K562 (cell line): ENCODE results near the gene ZNF556. TPM values are rescaled to one million over a fixed set of nuclear protein-coding genes. Genes with fewer than 3 reads are reported as not detected.
A peak's percentile ranks its signal among the peaks of the same experiment; 100 is the strongest.

Source experiments
- ATAC-seq: fragments of 200-7000 bp; cut with Tn5 transposase; 3 replicates; pipeline ENCODE4 v1.9.1; 2020; ENCODE audit warnings: moderate library complexity
- BruUV-seq: library from RNA; stranded (reverse); fragments of 400-500 nt; replicated peaks from 2 replicates; lab custom pipeline; 2021; lab: Mats Ljungman, UMichigan
- CTCF ChIA-PET: fragments of 300-600 bp; formaldehyde crosslinking; extraction: SDS; loops from one replicate; lab custom pipeline; 2021; ENCODE audit warnings: low intra/inter-chr PET ratio; lab: Yijun Ruan, JAX
- POLR2A ChIA-PET: fragments of 300-600, 350-650 bp; sonication (Branson Sonifier 250); formaldehyde crosslinking; extraction: SDS; loops from one replicate; lab custom pipeline; 2021; ENCODE audit warnings: antibody characterized with exemption, inconsistent platforms; lab: Yijun Ruan, JAX
- DNase-seq, 4 experiments: peaks; one replicate each; pipeline versions ENCODE4 v3.0.0 to v3.0.0-alpha.2; 2011 to 2018; ENCODE audit warnings: low spot score in 3 of 4, mixed read lengths in 3 of 4; ENCODE audit errors: extremely low read depth in 1 of 4
- FAIRE-seq: peaks from 2 replicates; lab custom pipeline; 2011; peaks lifted over from hg19 to GRCh38; lab: Jason Lieb, UNC
- H2AFZ ChIP-seq: 2 replicates; pipeline ENCODE4 v1.6.0; 2011; ENCODE audit warnings: low read depth, low read length, control low read depth, inconsistent platforms
- H3K27ac ChIP-seq: fragments of 200-600 bp; 3 replicates; pipeline ENCODE4 v1.8.0; 2011; ENCODE audit warnings: low read depth, mild to moderate bottlenecking, control low read depth, inconsistent platforms, low read length, moderate library complexity, mixed read lengths; ENCODE audit errors: extremely low read depth
- H3K27me3 ChIP-seq, 2 experiments: fragments of 300-600 bp in 1 of 2; 2 replicates in 1 of 2; 3 replicates in 1 of 2; pipeline versions ENCODE4 v1.6.0 to v1.8.0; 2011; ENCODE audit warnings: inconsistent platforms in 2 of 2, low read length in 2 of 2, mild to moderate bottlenecking in 1 of 2, mixed read lengths in 1 of 2, moderate library complexity in 1 of 2; ENCODE audit not compliant: control insufficient read depth in 2 of 2, insufficient read depth in 2 of 2
- H3K36me3 ChIP-seq: fragments of 300-600 bp; 3 replicates; pipeline ENCODE4 v1.8.0; 2011; ENCODE audit warnings: mild to moderate bottlenecking, low read length, inconsistent platforms; ENCODE audit not compliant: control insufficient read depth, insufficient read depth
- H3K4me1 ChIP-seq, 2 experiments: fragments of 200-600 bp in 1 of 2; replicated peaks in 1 of 2; 2 replicates in 1 of 2; 3 replicates in 1 of 2; pipeline versions ENCODE4 v1.5.1 to v1.8.0; 2011; ENCODE audit warnings: inconsistent platforms in 2 of 2, low read length in 2 of 2, mild to moderate bottlenecking in 1 of 2, mixed read lengths in 1 of 2, moderate library complexity in 1 of 2; ENCODE audit not compliant: control insufficient read depth in 2 of 2, insufficient read depth in 2 of 2
- H3K4me2 ChIP-seq: 2 replicates; pipeline ENCODE4 v1.6.1; 2011; ENCODE audit warnings: low read length, control low read depth, inconsistent platforms, mixed read lengths; ENCODE audit not compliant: insufficient read depth
- H3K4me3 ChIP-seq: fragments of 200-600 bp; sonication (generic), shearing (Covaris generic); 2 replicates; pipeline ENCODE4 v1.5.1; 2016; ENCODE audit warnings: control low read depth, inconsistent platforms
- H3K79me2 ChIP-seq: fragments of 200-600 bp; 3 replicates; pipeline ENCODE4 v1.8.0; 2011; ENCODE audit warnings: low read length, inconsistent platforms; ENCODE audit not compliant: control insufficient read depth, insufficient read depth
- H3K9ac ChIP-seq, 2 experiments: 2 replicates each; pipeline versions ENCODE4 v1.6.0 to v1.6.1; 2011; ENCODE audit warnings: low read depth in 2 of 2, low read length in 2 of 2, control low read depth in 1 of 2, inconsistent platforms in 1 of 2, mild to moderate bottlenecking in 1 of 2, mixed read lengths in 1 of 2; ENCODE audit not compliant: insufficient read depth in 1 of 2
- H3K9me1 ChIP-seq: one replicate; pipeline ENCODE4 v1.6.0; 2011; ENCODE audit warnings: inconsistent platforms, mild to moderate bottlenecking, low read length, moderate library complexity; ENCODE audit not compliant: control insufficient read depth, insufficient read depth
- H3K9me3 ChIP-seq: replicated peaks from 2 replicates; pipeline ENCODE4 v1.5.1; 2011; ENCODE audit warnings: low read depth, low read length, inconsistent platforms; ENCODE audit not compliant: control insufficient read depth, insufficient read depth
- H4K20me1 ChIP-seq: replicated peaks from 2 replicates; pipeline ENCODE4 v1.6.1; 2011; ENCODE audit warnings: low read length, inconsistent platforms, mixed read lengths; ENCODE audit not compliant: control insufficient read depth, insufficient read depth
- AFF4 ChIP-seq: sonication (generic); formaldehyde crosslinking; IDR thresholded peaks from 2 replicates; pipeline ENCODE4 v1.8.0; 2023; ENCODE audit warnings: mild to moderate bottlenecking, missing genetic modification reagents
- BRCA1 ChIP-seq, 2 experiments: fragments of 450-650 bp in 1 of 2; sonication (generic) in 1 of 2; formaldehyde crosslinking in 1 of 2; IDR thresholded peaks; 2 replicates each; pipeline versions ENCODE4 v1.5.0 to v1.6.1; 2017 to 2020; ENCODE audit warnings: mild to moderate bottlenecking in 1 of 2, missing genetic modification reagents in 1 of 2
- CBX2 ChIP-seq: fragments of 200-600 bp; sonication (generic); IDR thresholded peaks from one replicate; pipeline ENCODE4 v1.6.1; 2012; ENCODE audit warnings: mild to moderate bottlenecking, low read length, inconsistent platforms; ENCODE audit not compliant: insufficient read depth, poor library complexity, severe bottlenecking
- DIDO1 ChIP-seq: fragments of 450-650 bp; IDR thresholded peaks from 2 replicates; pipeline ENCODE4 v1.6.1; 2016; ENCODE audit warnings: low read depth, missing biosample characterization, missing genetic modification characterization
- ETS1 ChIP-seq: conservative IDR thresholded peaks from 2 replicates; pipeline ENCODE4 v1.6.1; 2011; ENCODE audit warnings: low read depth, mild to moderate bottlenecking, low read length; ENCODE audit not compliant: control insufficient read depth
- KAT8 ChIP-seq: fragments of 450-650 bp; IDR thresholded peaks from 2 replicates; pipeline ENCODE4 v1.6.1; 2016; ENCODE audit warnings: low read depth, mild to moderate bottlenecking
- PHB2 ChIP-seq: fragments of 450-650 bp; IDR thresholded peaks from 2 replicates; pipeline ENCODE4 v1.6.1; 2017; ENCODE audit warnings: low read depth
- TCF7 ChIP-seq: sonication (generic); IDR thresholded peaks from 2 replicates; pipeline ENCODE4 v1.6.1; 2016; ENCODE audit warnings: antibody characterized with exemption, borderline replicate concordance
- ZBTB11 ChIP-seq, 3 experiments: fragments of 200-800 bp in 1 of 3; fragments of 250-450 bp in 1 of 3; fragments of 450-650 bp in 1 of 3; sonication (Bioruptor Pico) in 1 of 3; sonication (Bioruptor generic) in 1 of 3; formaldehyde crosslinking in 1 of 3; IDR thresholded peaks; 2 replicates each; pipeline versions ENCODE4 v1.6.1 to v1.8.0; 2016 to 2022; ENCODE audit warnings: mild to moderate bottlenecking in 2 of 3, missing genetic modification characterization in 2 of 3, missing compliant biosample characterization in 1 of 3, moderate library complexity in 1 of 3
- ZNF316 ChIP-seq: fragments of 450-650 bp; IDR thresholded peaks from 2 replicates; pipeline ENCODE4 v1.6.1; 2016
- WGBS: fragments of 100-300 bp; shearing (Covaris generic); methylation state at CpG from one replicate; pipeline ENCODE4 v1.1.6; 2016; ENCODE audit warnings: low coverage, mixed read lengths; ENCODE audit not compliant: insufficient coverage; ENCODE audit errors: missing lambda C conversion rate; 5-methylcytosine and 5-hydroxymethylcytosine counted together
- in situ Hi-C: fragments of 300-500 bp; cut with MboI; formaldehyde crosslinking; loops from 4 replicates; pipeline ENCODE4 v1.15.0; 2018; ENCODE audit warnings: inconsistent platforms, mixed read lengths
- intact Hi-C: fragments of 100-400 bp; cut with micrococcal nuclease; formaldehyde crosslinking; loops from 2 replicates; pipeline ENCODE4 v1.14.2; 2022
- polyA plus RNA-seq, 8 experiments: library from polyadenylated mRNA; depleted of rRNA in 4 of 8; stranded (reverse) in 5 of 8; unstranded in 3 of 8; fragments of >200 nt; fragmentation: Nextera tagmentation in 2 of 8; fragmentation: Illumina TruSeq in 1 of 8; extraction: Ambion mirVana in 2 of 8; extraction: Trizol in 1 of 8; gene quantifications; 2 replicates each; pipeline versions ENCODE4 v1.2.1 to v1.2.3, GENCODE V29; 2011 to 2014; ENCODE audit warnings: inconsistent platforms in 1 of 8, missing spikeins in 1 of 8
- total RNA-seq, 7 experiments: library from RNA; depleted of rRNA in 6 of 7; stranded (reverse); fragments of >200 nt in 6 of 7; fragmentation: Illumina TruSeq in 2 of 7; extraction: Trizol in 2 of 7; gene quantifications; 2 replicates each; pipeline versions ENCODE4 v1.2.1 to v1.2.3, GENCODE V29; 2011 to 2021; ENCODE audit warnings: low replicate concordance in 1 of 7

The ZNF556 gene
- total and polyA plus RNA-seq, 9 of the 15 experiments (the other 6 are each of a cell fraction or from before 2014, with no cell fraction given): 0.01 to 0.36 (median 0.10) TPM; not detected in 1

- TF ChIP-seq ZBTB11 (CRISPR knock-in tag; IDR thresholded peaks at IDR 0.05) (no peak), DIDO1 (tag) (no peak)
Observed at GRCh38 chr19:2827840-2828489, 39.2 kb upstream of the ZNF556 start (continued).

- in situ Hi-C loops (no loop called here), intact Hi-C loops (no loop called here)
- 48% methylated on average over 19 of the region's 19 CpGs for WGBS
- no TSS peak for BruUV-seq
- ATAC-seq (no peak), DNase-seq (no peak), FAIRE-seq (no peak)
- CTCF ChIA-PET: no interaction called here
- Histone ChIP-seq H3K79me2 (no peaks in the 10 kb centered on the region), H3K27ac (no peak overlapping the region), H2AFZ (no peak overlapping the region), H3K4me1 (no peaks in the 10 kb centered on the region), H3K36me3 (no peaks in the 10 kb centered on the region), H3K27me3 (no peaks in the 10 kb centered on the region), H3K4me3 (no peak overlapping the region), H3K9ac (no peak overlapping the region), H3K4me2 (no peak overlapping the region), H3K9me3 (peaks cover 23% of the 10 kb centered on the region), H3K9me1 (no peaks in the 10 kb centered on the region), H4K20me1 (no peaks in the 10 kb centered on the region)
- POLR2A ChIA-PET: interaction anchor here (0.6 to 1.4 kb wide), 2 partner anchors 12 to 30 kb away, joined by 3 to 4 read pairs; no protein-coding TSS in a partner anchor
- TF ChIP-seq PHB2 (no peak), AFF4 (CRISPR knock-in tag) (no peak), TCF7 (no peak), BRCA1 (IDR thresholded peaks at IDR 0.05) (no peak), BRCA1 (CRISPR knock-in tag; IDR thresholded peaks at IDR 0.05) (no peak), KAT8 (no peak), CBX2 (no peak), ZNF316 (peak; percentile 56), ETS1 (peak; percentile 86)
Observed at GRCh38 chr19:2834294-2834871, 32.8 kb upstream of the ZNF556 start.
